GM23338 (cell line): ENCODE results near the gene WWOX. TPM values are rescaled to one million over a fixed set of nuclear protein-coding genes. Genes with fewer than 3 reads are reported as not detected.

Experiments
- ATAC-seq: fragments of 200-7000 bp; cut with Tn5 transposase; 3 replicates; pipeline ENCODE4 v1.9.1; 2020
- DNase-seq: peaks from one replicate; pipeline ENCODE4 v3.0.0-alpha.2; 2015; ENCODE audit warnings: low spot score
- H2AFZ ChIP-seq: fragments of 200-600 bp; sonication (generic); 2 replicates; pipeline ENCODE4 v1.8.0; 2016; ENCODE audit warnings: antibody characterized with exemption, mild to moderate bottlenecking, moderate library complexity
- H3F3A ChIP-seq: fragments of 200-600 bp; sonication (generic); replicated peaks from 2 replicates; pipeline ENCODE4 v1.8.0; 2017; ENCODE audit warnings: antibody characterized with exemption, mixed run types, low read depth
- H3K27ac ChIP-seq: fragments of 200-600 bp; sonication (generic); 2 replicates; pipeline ENCODE4 v1.6.1; 2016; ENCODE audit warnings: low read depth
- H3K27me3 ChIP-seq: fragments of 200-600 bp; sonication (generic); 2 replicates; pipeline ENCODE4 v1.8.0; 2016; ENCODE audit warnings: mild to moderate bottlenecking, mixed run types, moderate library complexity; ENCODE audit not compliant: insufficient read depth
- H3K36me3 ChIP-seq: fragments of 200-600 bp; sonication (generic); 2 replicates; pipeline ENCODE4 v1.8.0; 2016; ENCODE audit warnings: mild to moderate bottlenecking; ENCODE audit not compliant: insufficient read depth
- H3K4me1 ChIP-seq: fragments of 200-600 bp; sonication (generic); 2 replicates; pipeline ENCODE4 v1.8.0; 2016; ENCODE audit warnings: mild to moderate bottlenecking, moderate library complexity; ENCODE audit not compliant: insufficient read depth
- H3K4me2 ChIP-seq: fragments of 200-600 bp; sonication (generic); 2 replicates; pipeline ENCODE4 v1.7.1; 2017; ENCODE audit warnings: mixed run types
- H3K4me3 ChIP-seq: fragments of 200-600 bp; sonication (generic); 2 replicates; pipeline ENCODE4 v1.6.1; 2016; ENCODE audit warnings: mixed run types
- H3K79me2 ChIP-seq: fragments of 200-600 bp; sonication (generic); replicated peaks from 2 replicates; pipeline ENCODE4 v1.8.0; 2017; ENCODE audit warnings: mild to moderate bottlenecking; ENCODE audit not compliant: insufficient read depth
- H3K9me2 ChIP-seq: fragments of 200-600 bp; sonication (generic); 2 replicates; pipeline ENCODE4 v1.8.0; 2017; ENCODE audit not compliant: insufficient read depth
- H4K20me1 ChIP-seq: fragments of 200-600 bp; sonication (generic); replicated peaks from 2 replicates; pipeline ENCODE4 v1.8.0; 2017; ENCODE audit warnings: mild to moderate bottlenecking; ENCODE audit not compliant: insufficient read depth
- H3K27ac Mint-ChIP-seq: 2 replicates; pipeline ENCODE4 v1.8.0; 2020; ENCODE audit warnings: inconsistent platforms, mild to moderate bottlenecking, moderate library complexity, mixed read lengths
- H3K27me3 Mint-ChIP-seq: 3 replicates; pipeline ENCODE4 v1.8.0; 2022; ENCODE audit warnings: low read depth, mild to moderate bottlenecking, moderate library complexity, mixed read lengths, inconsistent platforms; ENCODE audit not compliant: insufficient read depth, poor library complexity
- H3K36me3 Mint-ChIP-seq: 3 replicates; pipeline ENCODE4 v1.8.0; 2021; ENCODE audit warnings: low read depth, mild to moderate bottlenecking, inconsistent platforms, moderate library complexity, mixed read lengths
- H3K4me1 Mint-ChIP-seq: 3 replicates; pipeline ENCODE4 v1.8.0; 2020; ENCODE audit warnings: mild to moderate bottlenecking, inconsistent platforms, mixed read lengths
- H3K4me3 Mint-ChIP-seq: 3 replicates; pipeline ENCODE4 v1.8.0; 2021; ENCODE audit warnings: moderate library complexity, mild to moderate bottlenecking, inconsistent platforms, mixed read lengths
- H3K9me3 Mint-ChIP-seq: 3 replicates; pipeline ENCODE4 v1.8.0; 2020; ENCODE audit warnings: moderate library complexity, mild to moderate bottlenecking, inconsistent platforms, mixed read lengths
- CREB1 ChIP-seq: fragments of 250-450 bp; sonication (Bioruptor Pico); IDR thresholded peaks from 2 replicates; pipeline ENCODE4 v1.5.0; 2020; ENCODE audit warnings: low read depth, mild to moderate bottlenecking, moderate library complexity
- EZH2 ChIP-seq: fragments of 200-600 bp; sonication (generic); IDR thresholded peaks from one replicate; pipeline ENCODE4 v1.8.0; 2017; ENCODE audit warnings: antibody characterized with exemption, mild to moderate bottlenecking, low read depth; ENCODE audit not compliant: unreplicated experiment
- STAT1 ChIP-seq: IDR thresholded peaks from one replicate; pipeline ENCODE4 v1.6.1; 2016; ENCODE audit warnings: antibody characterized with exemption; ENCODE audit not compliant: unreplicated experiment
- polyA plus RNA-seq: library from polyadenylated mRNA; unstranded; fragments of >200 nt; fragmentation: Nextera tagmentation; extraction: Ambion mirVana; gene quantifications from 2 replicates; pipeline ENCODE4 v1.2.1, GENCODE V29; 2016
- total RNA-seq: library from RNA; depleted of rRNA; stranded (reverse); fragments of >200 nt; shearing (Covaris generic); gene quantifications from 2 replicates; pipeline ENCODE4 v1.2.3, GENCODE V29; 2014
- TF ChIP-seq, protein P1 (sequence below), 2 experiments: fragments of 200-600 bp in 1 of 2; sonication (generic) in 1 of 2; conservative IDR thresholded peaks; 2 replicates each; pipeline versions ENCODE4 v1.5.1 to v1.6.1; 2016 to 2017; ENCODE audit warnings: antibody characterized with exemption in 2 of 2, low read depth in 2 of 2, mild to moderate bottlenecking in 2 of 2, moderate library complexity in 1 of 2
- TF ChIP-seq, protein P2 (sequence below): IDR thresholded peaks from 2 replicates; pipeline ENCODE4 v1.6.1; 2016; ENCODE audit warnings: antibody characterized with exemption
- TF ChIP-seq, protein P3 (sequence below): fragments of 250-450 bp; sonication (Bioruptor Pico); IDR thresholded peaks from 2 replicates; pipeline ENCODE4 v1.5.0; 2020; ENCODE audit warnings: mild to moderate bottlenecking, moderate library complexity

WWOX gene
- total and polyA plus RNA-seq, 2 experiments from 2014 or later: 10.0 to 19.3 TPM

DNA sequence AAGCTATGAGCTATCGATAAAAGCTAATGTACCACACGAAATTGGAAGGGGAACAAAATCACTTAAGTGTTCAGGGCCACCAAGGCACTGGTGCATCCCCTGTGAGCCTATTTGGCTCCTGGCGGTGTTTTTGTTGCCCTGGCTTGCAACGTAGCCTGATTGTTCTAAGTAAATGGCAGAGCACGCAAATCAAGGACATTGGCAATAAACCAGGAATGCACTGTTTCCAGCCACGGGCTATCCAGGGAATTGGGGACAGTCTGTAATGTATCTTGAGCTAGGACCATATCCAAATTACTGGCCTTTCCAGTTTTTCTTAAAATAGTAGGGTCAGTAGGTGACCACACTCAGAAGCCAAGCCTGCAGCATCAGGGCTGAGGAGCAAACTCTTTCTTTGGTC lies 767.1 kb downstream of the WWOX start:
- TF ChIP-seq, protein P1, sequence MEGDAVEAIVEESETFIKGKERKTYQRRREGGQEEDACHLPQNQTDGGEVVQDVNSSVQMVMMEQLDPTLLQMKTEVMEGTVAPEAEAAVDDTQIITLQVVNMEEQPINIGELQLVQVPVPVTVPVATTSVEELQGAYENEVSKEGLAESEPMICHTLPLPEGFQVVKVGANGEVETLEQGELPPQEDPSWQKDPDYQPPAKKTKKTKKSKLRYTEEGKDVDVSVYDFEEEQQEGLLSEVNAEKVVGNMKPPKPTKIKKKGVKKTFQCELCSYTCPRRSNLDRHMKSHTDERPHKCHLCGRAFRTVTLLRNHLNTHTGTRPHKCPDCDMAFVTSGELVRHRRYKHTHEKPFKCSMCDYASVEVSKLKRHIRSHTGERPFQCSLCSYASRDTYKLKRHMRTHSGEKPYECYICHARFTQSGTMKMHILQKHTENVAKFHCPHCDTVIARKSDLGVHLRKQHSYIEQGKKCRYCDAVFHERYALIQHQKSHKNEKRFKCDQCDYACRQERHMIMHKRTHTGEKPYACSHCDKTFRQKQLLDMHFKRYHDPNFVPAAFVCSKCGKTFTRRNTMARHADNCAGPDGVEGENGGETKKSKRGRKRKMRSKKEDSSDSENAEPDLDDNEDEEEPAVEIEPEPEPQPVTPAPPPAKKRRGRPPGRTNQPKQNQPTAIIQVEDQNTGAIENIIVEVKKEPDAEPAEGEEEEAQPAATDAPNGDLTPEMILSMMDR (conservative IDR thresholded peaks at IDR 0.05; ENCODE audit: low read depth in 2 of 2): no peak
- TF ChIP-seq EZH2: no peak
- TF ChIP-seq, protein P2, sequence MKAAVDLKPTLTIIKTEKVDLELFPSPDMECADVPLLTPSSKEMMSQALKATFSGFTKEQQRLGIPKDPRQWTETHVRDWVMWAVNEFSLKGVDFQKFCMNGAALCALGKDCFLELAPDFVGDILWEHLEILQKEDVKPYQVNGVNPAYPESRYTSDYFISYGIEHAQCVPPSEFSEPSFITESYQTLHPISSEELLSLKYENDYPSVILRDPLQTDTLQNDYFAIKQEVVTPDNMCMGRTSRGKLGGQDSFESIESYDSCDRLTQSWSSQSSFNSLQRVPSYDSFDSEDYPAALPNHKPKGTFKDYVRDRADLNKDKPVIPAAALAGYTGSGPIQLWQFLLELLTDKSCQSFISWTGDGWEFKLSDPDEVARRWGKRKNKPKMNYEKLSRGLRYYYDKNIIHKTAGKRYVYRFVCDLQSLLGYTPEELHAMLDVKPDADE: no peak
- TF ChIP-seq STAT1: no peak
- TF ChIP-seq, protein P3, sequence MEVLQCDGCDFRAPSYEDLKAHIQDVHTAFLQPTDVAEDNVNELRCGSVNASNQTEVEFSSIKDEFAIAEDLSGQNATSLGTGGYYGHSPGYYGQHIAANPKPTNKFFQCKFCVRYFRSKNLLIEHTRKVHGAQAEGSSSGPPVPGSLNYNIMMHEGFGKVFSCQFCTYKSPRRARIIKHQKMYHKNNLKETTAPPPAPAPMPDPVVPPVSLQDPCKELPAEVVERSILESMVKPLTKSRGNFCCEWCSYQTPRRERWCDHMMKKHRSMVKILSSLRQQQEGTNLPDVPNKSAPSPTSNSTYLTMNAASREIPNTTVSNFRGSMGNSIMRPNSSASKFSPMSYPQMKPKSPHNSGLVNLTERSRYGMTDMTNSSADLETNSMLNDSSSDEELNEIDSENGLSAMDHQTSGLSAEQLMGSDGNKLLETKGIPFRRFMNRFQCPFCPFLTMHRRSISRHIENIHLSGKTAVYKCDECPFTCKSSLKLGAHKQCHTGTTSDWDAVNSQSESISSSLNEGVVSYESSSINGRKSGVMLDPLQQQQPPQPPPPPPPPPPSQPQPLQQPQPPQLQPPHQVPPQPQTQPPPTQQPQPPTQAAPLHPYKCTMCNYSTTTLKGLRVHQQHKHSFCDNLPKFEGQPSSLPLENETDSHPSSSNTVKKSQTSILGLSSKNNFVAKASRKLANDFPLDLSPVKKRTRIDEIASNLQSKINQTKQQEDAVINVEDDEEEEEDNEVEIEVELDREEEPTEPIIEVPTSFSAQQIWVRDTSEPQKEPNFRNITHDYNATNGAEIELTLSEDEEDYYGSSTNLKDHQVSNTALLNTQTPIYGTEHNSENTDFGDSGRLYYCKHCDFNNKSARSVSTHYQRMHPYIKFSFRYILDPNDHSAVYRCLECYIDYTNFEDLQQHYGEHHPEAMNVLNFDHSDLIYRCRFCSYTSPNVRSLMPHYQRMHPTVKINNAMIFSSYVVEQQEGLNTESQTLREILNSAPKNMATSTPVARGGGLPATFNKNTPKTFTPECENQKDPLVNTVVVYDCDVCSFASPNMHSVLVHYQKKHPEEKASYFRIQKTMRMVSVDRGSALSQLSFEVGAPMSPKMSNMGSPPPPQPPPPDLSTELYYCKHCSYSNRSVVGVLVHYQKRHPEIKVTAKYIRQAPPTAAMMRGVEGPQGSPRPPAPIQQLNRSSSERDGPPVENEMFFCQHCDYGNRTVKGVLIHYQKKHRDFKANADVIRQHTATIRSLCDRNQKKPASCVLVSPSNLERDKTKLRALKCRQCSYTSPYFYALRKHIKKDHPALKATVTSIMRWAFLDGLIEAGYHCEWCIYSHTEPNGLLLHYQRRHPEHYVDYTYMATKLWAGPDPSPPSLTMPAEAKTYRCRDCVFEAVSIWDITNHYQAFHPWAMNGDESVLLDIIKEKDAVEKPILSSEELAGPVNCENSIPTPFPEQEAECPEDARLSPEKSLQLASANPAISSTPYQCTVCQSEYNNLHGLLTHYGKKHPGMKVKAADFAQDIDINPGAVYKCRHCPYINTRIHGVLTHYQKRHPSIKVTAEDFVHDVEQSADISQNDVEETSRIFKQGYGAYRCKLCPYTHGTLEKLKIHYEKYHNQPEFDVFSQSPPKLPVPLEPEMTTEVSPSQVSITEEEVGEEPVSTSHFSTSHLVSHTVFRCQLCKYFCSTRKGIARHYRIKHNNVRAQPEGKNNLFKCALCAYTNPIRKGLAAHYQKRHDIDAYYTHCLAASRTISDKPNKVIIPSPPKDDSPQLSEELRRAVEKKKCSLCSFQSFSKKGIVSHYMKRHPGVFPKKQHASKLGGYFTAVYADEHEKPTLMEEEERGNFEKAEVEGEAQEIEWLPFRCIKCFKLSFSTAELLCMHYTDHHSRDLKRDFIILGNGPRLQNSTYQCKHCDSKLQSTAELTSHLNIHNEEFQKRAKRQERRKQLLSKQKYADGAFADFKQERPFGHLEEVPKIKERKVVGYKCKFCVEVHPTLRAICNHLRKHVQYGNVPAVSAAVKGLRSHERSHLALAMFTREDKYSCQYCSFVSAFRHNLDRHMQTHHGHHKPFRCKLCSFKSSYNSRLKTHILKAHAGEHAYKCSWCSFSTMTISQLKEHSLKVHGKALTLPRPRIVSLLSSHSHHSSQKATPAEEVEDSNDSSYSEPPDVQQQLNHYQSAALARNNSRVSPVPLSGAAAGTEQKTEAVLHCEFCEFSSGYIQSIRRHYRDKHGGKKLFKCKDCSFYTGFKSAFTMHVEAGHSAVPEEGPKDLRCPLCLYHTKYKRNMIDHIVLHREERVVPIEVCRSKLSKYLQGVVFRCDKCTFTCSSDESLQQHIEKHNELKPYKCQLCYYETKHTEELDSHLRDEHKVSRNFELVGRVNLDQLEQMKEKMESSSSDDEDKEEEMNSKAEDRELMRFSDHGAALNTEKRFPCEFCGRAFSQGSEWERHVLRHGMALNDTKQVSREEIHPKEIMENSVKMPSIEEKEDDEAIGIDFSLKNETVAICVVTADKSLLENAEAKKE: no peak
- no peak for TF ChIP-seq CREB1 (CRISPR knock-in tag)
- H2AFZ ChIP-seq: no peak overlapping the region
- Mint-ChIP-seq H3K4me1 (no peaks in the 10 kb centered on the region), H3K27me3 (peaks cover 2% of the 10 kb centered on the region), H3K4me3 (no peak overlapping the region), H3K36me3 (no peaks in the 10 kb centered on the region), H3K27ac (no peak overlapping the region), H3K9me3 (no peaks in the 10 kb centered on the region)
- ATAC-seq: no peak
- no peaks in the 10 kb centered on the region for H3K4me1 ChIP-seq
- no peaks in the 10 kb centered on the region for H3F3A ChIP-seq
- H4K20me1 ChIP-seq: no peaks in the 10 kb centered on the region
- no peaks in the 10 kb centered on the region for H3K9me2 ChIP-seq
- no peaks in the 10 kb centered on the region for H3K36me3 ChIP-seq
- no peak overlapping the region for H3K4me3 ChIP-seq
- no peak overlapping the region for H3K27ac ChIP-seq
- H3K79me2 ChIP-seq: no peaks in the 10 kb centered on the region
- no peak overlapping the region for H3K4me2 ChIP-seq
- DNase-seq: no peak
- H3K27me3 ChIP-seq: no peaks in the 10 kb centered on the region
